GM18909 (cell line): ENCODE results near the gene FBXL16.

Experiments
- ATAC-seq: cut with Tn5 transposase; IDR thresholded peaks from one replicate; pipeline ENCODE4 v1.9.1; 2021; ENCODE audit warnings: mild to moderate bottlenecking; ENCODE audit not compliant: unreplicated experiment, poor library complexity

FBXL16 gene

GRCh38 chr16:679814-680624, 25.6 kb downstream of the FBXL16 start, which contains the start of gene STUB1:
Gene STUB1, plus strand, starts transcription at chr16:680410. Its CDS starts 116 bp downstream, at chr16:680526.
- peak; percentile 42 for ATAC-seq

- peak; percentile 10 for ATAC-seq
Observed at GRCh38 chr16:678858-679813, 26.5 kb downstream of the FBXL16 start.

GRCh38 chr16:678209-678857, 27.3 kb downstream of the FBXL16 start:
- ATAC-seq = no peak

GRCh38 chr16:677316-678190, 28.0 kb downstream of the FBXL16 start:
- ATAC-seq = no peak

- no peak for ATAC-seq
Observed at GRCh38 chr16:676913-677312, 28.7 kb downstream of the FBXL16 start.

GRCh38 chr16:676565-676902, 29.1 kb downstream of the FBXL16 start:
- ATAC-seq = no peak

- no peak for ATAC-seq
Observed at GRCh38 chr16:675884-676564, 29.6 kb downstream of the FBXL16 start.

- ATAC-seq = no peak
Observed at GRCh38 chr16:674968-675883, 30.4 kb downstream of the FBXL16 start, which contains the start of gene RHBDL1. Gene RHBDL1, plus strand, starts transcription at chr16:675671. Its CDS starts 120 bp downstream, at chr16:675791.

GRCh38 chr16:674214-674881, 31.3 kb downstream of the FBXL16 start:
- ATAC-seq = no peak

GRCh38 chr16:673399-673991, 32.1 kb downstream of the FBXL16 start:
- no peak for ATAC-seq

- no peak for ATAC-seq
Observed at GRCh38 chr16:672851-673250, 32.8 kb downstream of the FBXL16 start.

GRCh38 chr16:672371-672770, 33.2 kb downstream of the FBXL16 start:
- no peak for ATAC-seq

- ATAC-seq = no peak
Observed at GRCh38 chr16:671353-672131, 34.1 kb downstream of the FBXL16 start.

- no peak for ATAC-seq
Observed at GRCh38 chr16:670485-671352, 34.9 kb downstream of the FBXL16 start.

- ATAC-seq = no peak
Observed at GRCh38 chr16:669666-670065, 35.9 kb downstream of the FBXL16 start.
